OCI-LY7 (cell line): ENCODE results near the gene EDN3. TPM values are rescaled to one million over a fixed set of nuclear protein-coding genes. Genes with fewer than 3 reads are reported as not detected.

Source experiments
- BruUV-seq: library from RNA; stranded (reverse); fragments of 400-500 nt; replicated peaks from 2 replicates; lab custom pipeline; 2021; lab: Mats Ljungman, UMichigan
- CTCF ChIA-PET: fragments of 300-600 bp; sonication (Branson Sonifier 250); formaldehyde crosslinking; loops from one replicate; lab custom pipeline; 2022; ENCODE audit warnings: antibody characterized with exemption; ENCODE audit not compliant: unreplicated experiment; lab: Charles Lee
- POLR2A ChIA-PET: fragments of 300-600 bp; sonication (Branson Sonifier 250); formaldehyde crosslinking; loops from one replicate; lab custom pipeline; 2022; ENCODE audit warnings: antibody characterized with exemption; lab: Charles Lee
- DNase-seq: peaks from one replicate; pipeline ENCODE4 v3.0.0-alpha.2; 2015; ENCODE audit warnings: low spot score
- H2AFZ ChIP-seq: fragments of 200-600 bp; sonication (generic), shearing (Covaris generic); 2 replicates; pipeline ENCODE4 v1.6.1; 2014; ENCODE audit warnings: mild to moderate bottlenecking, antibody characterized with exemption, low read length, moderate library complexity
- H3K27ac ChIP-seq: fragments of 200-600 bp; sonication (generic); 2 replicates; pipeline ENCODE4 v1.5.1; 2014; ENCODE audit warnings: mixed run types, low read depth, mild to moderate bottlenecking, moderate library complexity, low read length, inconsistent platforms; ENCODE audit not compliant: poor library complexity, severe bottlenecking
- H3K36me3 ChIP-seq: fragments of 200-600 bp; sonication (generic); 2 replicates; pipeline ENCODE4 v1.6.1; 2014; ENCODE audit warnings: mild to moderate bottlenecking, antibody characterized with exemption, low read length, moderate library complexity, mixed read lengths; ENCODE audit not compliant: insufficient read depth
- H3K4me1 ChIP-seq: fragments of 200-600 bp; sonication (generic); 2 replicates; pipeline ENCODE4 v1.5.1; 2014; ENCODE audit warnings: mild to moderate bottlenecking, low read length; ENCODE audit not compliant: insufficient read depth, poor library complexity, severe bottlenecking
- H3K4me2 ChIP-seq: fragments of 200-600 bp; sonication (generic); 2 replicates; pipeline ENCODE4 v1.6.1; 2014; ENCODE audit warnings: mild to moderate bottlenecking, low read length
- H3K4me3 ChIP-seq: fragments of 200-600 bp; sonication (generic); 2 replicates; pipeline ENCODE4 v1.5.1; 2014; ENCODE audit warnings: mild to moderate bottlenecking, low read depth, low read length; ENCODE audit not compliant: poor library complexity, severe bottlenecking
- H3K79me2 ChIP-seq: fragments of 200-600 bp; sonication (generic); 2 replicates; pipeline ENCODE4 v1.6.1; 2016; ENCODE audit warnings: low read depth, mild to moderate bottlenecking, low read length, moderate library complexity, mixed read lengths; ENCODE audit not compliant: insufficient read depth
- H3K9me2 ChIP-seq: fragments of 200-600 bp; sonication (generic); 2 replicates; pipeline ENCODE4 v1.6.1; 2016; ENCODE audit warnings: mild to moderate bottlenecking, low read length, mixed read lengths; ENCODE audit not compliant: insufficient read depth
- H3K9me3 ChIP-seq: fragments of 200-600 bp; sonication (generic); 2 replicates; pipeline ENCODE4 v1.6.1; 2014; ENCODE audit warnings: mild to moderate bottlenecking, mixed run types, low read length, mixed read lengths
- H4K20me1 ChIP-seq: fragments of 200-600 bp; sonication (generic); 2 replicates; pipeline ENCODE4 v1.6.1; 2014; ENCODE audit warnings: mild to moderate bottlenecking, antibody characterized with exemption, low read length, moderate library complexity, mixed read lengths; ENCODE audit not compliant: insufficient read depth
- EZH2phosphoT487 ChIP-seq: fragments of 200-600 bp; sonication (generic); IDR thresholded peaks from 2 replicates; pipeline ENCODE4 v1.6.1; 2018; ENCODE audit warnings: low read depth, borderline replicate concordance, mild to moderate bottlenecking, mixed run types, antibody characterized with exemption, low read length, moderate library complexity, mixed read lengths
- intact Hi-C: fragments of 100-400 bp; cut with micrococcal nuclease; formaldehyde crosslinking; loops from one replicate; pipeline ENCODE4 v1.10.0; 2022; ENCODE audit not compliant: unreplicated experiment
- total RNA-seq, 2 experiments: library from RNA; depleted of rRNA in 1 of 2; stranded (reverse); fragments of >200 nt in 1 of 2; shearing (Covaris generic) in 1 of 2; gene quantifications; 2 replicates each; pipeline ENCODE4 v1.2.3, GENCODE V29; 2014 to 2022
- TF ChIP-seq, protein P1 (sequence below): fragments of 200-600 bp; sonication (generic); conservative IDR thresholded peaks from 2 replicates; pipeline ENCODE4 v1.5.1; 2014; ENCODE audit warnings: mild to moderate bottlenecking, antibody characterized with exemption, low read length, moderate library complexity, mixed read lengths

EDN3 gene
- total RNA-seq, 2 experiments from 2014 or later: not detected

DNA sequence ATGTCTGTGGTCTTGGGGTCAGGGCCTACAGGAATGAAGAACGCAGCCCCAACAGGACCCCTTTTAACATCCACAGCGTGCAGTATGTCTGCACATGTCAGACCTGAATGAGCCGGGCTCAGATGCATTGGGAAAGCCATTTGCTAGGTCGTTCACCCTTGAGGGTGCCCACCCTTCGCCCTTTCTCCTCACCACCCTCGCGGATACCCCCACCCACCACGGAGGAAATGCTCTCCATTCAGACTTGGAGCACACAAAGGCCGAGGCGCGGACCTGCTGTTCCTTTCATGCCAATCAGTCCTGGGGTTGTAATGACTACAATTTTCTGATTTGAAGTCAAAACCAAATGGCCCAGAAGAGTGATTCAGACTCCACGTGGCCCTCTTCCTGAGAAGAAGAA lies 62.7 kb downstream of the EDN3 start:
- BruUV-seq: no TSS peak
- no peaks in the 10 kb centered on the region for H3K4me1 ChIP-seq
- intact Hi-C loops: no loop called here
- H3K9me3 ChIP-seq: no peaks in the 10 kb centered on the region
- POLR2A ChIA-PET: no interaction called here
- TF ChIP-seq, protein P1, sequence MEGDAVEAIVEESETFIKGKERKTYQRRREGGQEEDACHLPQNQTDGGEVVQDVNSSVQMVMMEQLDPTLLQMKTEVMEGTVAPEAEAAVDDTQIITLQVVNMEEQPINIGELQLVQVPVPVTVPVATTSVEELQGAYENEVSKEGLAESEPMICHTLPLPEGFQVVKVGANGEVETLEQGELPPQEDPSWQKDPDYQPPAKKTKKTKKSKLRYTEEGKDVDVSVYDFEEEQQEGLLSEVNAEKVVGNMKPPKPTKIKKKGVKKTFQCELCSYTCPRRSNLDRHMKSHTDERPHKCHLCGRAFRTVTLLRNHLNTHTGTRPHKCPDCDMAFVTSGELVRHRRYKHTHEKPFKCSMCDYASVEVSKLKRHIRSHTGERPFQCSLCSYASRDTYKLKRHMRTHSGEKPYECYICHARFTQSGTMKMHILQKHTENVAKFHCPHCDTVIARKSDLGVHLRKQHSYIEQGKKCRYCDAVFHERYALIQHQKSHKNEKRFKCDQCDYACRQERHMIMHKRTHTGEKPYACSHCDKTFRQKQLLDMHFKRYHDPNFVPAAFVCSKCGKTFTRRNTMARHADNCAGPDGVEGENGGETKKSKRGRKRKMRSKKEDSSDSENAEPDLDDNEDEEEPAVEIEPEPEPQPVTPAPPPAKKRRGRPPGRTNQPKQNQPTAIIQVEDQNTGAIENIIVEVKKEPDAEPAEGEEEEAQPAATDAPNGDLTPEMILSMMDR: no peak
- TF ChIP-seq EZH2phosphoT487: no peak
- no peak for DNase-seq
- CTCF ChIA-PET: no interaction called here
- H3K79me2 ChIP-seq: no peaks in the 10 kb centered on the region
- no peak overlapping the region for H3K4me3 ChIP-seq
- H3K27ac ChIP-seq: no peak overlapping the region
- H2AFZ ChIP-seq: no peak overlapping the region
- no peaks in the 10 kb centered on the region for H4K20me1 ChIP-seq
- H3K36me3 ChIP-seq: no peaks in the 10 kb centered on the region
- H3K9me2 ChIP-seq: no peaks in the 10 kb centered on the region
- H3K4me2 ChIP-seq: no peak overlapping the region

DNA sequence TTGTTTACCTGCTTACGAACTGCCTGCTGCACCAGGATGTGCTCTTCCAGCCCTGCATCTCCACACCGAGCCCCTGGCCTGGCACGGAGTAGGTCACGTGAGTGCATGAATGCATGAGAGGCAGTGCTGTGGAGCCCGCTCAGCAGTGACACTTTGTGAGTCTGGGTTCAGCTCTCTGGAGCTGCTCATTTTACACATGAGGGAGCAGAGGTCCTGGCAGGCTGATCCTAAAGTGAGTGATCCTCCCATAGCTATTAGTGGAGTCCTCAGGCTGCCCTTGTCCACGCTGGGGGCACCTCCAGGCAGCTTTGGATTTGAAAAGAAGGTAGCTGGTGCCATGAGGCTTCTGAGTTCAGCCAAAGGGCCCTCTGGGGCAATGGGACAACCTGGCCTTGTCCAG lies 64.2 kb downstream of the EDN3 start:
- Histone ChIP-seq H3K4me2 (no peak overlapping the region), H3K36me3 (no peaks in the 10 kb centered on the region), H3K27ac (no peak overlapping the region), H3K4me3 (no peak overlapping the region), H3K4me1 (no peaks in the 10 kb centered on the region), H2AFZ (no peak overlapping the region), H3K9me2 (no peaks in the 10 kb centered on the region), H3K9me3 (no peaks in the 10 kb centered on the region), H4K20me1 (no peaks in the 10 kb centered on the region), H3K79me2 (no peaks in the 10 kb centered on the region)
- TF ChIP-seq, protein P1: no peak
- TF ChIP-seq EZH2phosphoT487: no peak
- POLR2A ChIA-PET: interaction anchor here (0.6 kb wide), 1 partner anchor 624 kb away, joined by 3 read pairs; no protein-coding TSS in a partner anchor
- no peak for DNase-seq
- CTCF ChIA-PET: no interaction called here
- intact Hi-C loops: no loop called here
- BruUV-seq: no TSS peak

DNA sequence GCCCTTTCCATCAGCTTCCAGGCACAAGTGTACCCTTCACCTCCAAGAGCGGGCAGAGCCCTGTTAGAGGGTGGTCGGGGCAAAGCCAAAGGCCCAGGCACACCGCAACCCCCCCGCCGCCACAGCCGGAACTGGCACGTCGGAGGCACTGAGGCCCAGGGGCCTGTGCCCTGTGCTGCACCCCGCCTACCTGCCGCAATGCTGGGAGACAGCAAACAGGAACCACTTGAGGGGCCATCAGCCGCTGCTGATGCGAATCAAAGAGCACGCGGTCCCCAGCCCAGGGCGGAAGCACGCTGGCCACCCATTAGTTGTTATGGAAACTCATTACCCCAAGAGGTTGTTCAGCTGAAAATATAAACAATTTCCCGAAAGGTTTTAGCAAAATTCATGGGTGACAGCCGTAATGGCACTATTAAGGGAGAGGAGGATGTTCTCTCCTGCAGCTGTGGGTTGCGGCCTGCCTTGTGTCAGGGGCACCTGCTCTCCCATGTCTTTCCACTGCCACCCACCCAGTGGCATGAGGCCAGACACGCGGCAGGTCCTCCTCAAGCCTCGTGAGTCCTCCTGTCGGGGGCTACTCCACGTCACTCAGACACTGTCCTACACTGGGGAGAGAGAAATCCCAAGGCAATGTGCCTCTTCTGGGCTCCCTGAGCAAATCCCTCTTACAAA lies 65.3 kb downstream of the EDN3 start:
- no peaks in the 10 kb centered on the region for H3K4me1 ChIP-seq
- CTCF ChIA-PET: no interaction called here

More for the DNA sequence above, 65.3 kb downstream of the EDN3 start:
- no peaks in the 10 kb centered on the region for H3K36me3 ChIP-seq
- no peak overlapping the region for H3K27ac ChIP-seq
- POLR2A ChIA-PET: no interaction called here
- no TSS peak for BruUV-seq
- H3K79me2 ChIP-seq: no peaks in the 10 kb centered on the region
- TF ChIP-seq, protein P1: no peak
- TF ChIP-seq EZH2phosphoT487: no peak
- H3K4me2 ChIP-seq: no peak overlapping the region
- H4K20me1 ChIP-seq: no peaks in the 10 kb centered on the region
- DNase-seq: no peak
- H3K9me3 ChIP-seq: no peaks in the 10 kb centered on the region
- H3K4me3 ChIP-seq: no peak overlapping the region
- intact Hi-C loops: no loop called here
- no peaks in the 10 kb centered on the region for H3K9me2 ChIP-seq
- H2AFZ ChIP-seq: no peak overlapping the region
